ENCODE measurements around the gene KCTD11.
A peak's percentile ranks its signal among the peaks of the same experiment; 100 is the strongest.

KCTD11 gene

GRCh38 chr17:7313088-7313889 lies 38.7 kb upstream of the KCTD11 start:
- Histone ChIP-seq H3F3A (ENCODE audit: insufficient read depth, low read length) (peaks cover 23% of the 10 kb centered on the region), H3K4me3 (ENCODE audit: low read depth, low read length, poor library complexity, severe bottlenecking) (peak overlapping the region; percentile 99), H2AFZ (ENCODE audit: low read length) (no peak overlapping the region), H3K36me3 (ENCODE audit: insufficient read depth, low read length) (peaks cover 81% of the 10 kb centered on the region), H3K79me2 (ENCODE audit: insufficient read depth, low read length) (peaks cover 25% of the 10 kb centered on the region), H3K9me3 (ENCODE audit: low read length) (no peaks in the 10 kb centered on the region), H3K4me1 (ENCODE audit: insufficient read depth, low read length, severe bottlenecking) (peaks cover 57% of the 10 kb centered on the region), H3K27me3 (ENCODE audit: insufficient read depth, low read length) (no peaks in the 10 kb centered on the region), H3K9ac (ENCODE audit: low read length) (peak overlapping the region; percentile 5; the same call in 1 of the 2 replicates), H4K20me1 (ENCODE audit: insufficient read depth, low read length) (peaks cover 4% of the 10 kb centered on the region; the same call in 1 of the 2 replicates), H3K27ac (ENCODE audit: low read depth, low read length, poor library complexity, severe bottlenecking) (peak overlapping the region; percentile 42), H3K9me2 (ENCODE audit: low read depth, low read length) (no peaks in the 10 kb centered on the region), H3K4me2 (ENCODE audit: low read length) (peak overlapping the region; percentile 97; the same call in 1 of the 2 replicates)
- TF ChIP-seq CTCF (IDR thresholded peaks at IDR 0.05; ENCODE audit: low read length) (peak; percentile 4; the same call in 1 of the 2 replicates), EZH2 (IDR thresholded peaks at IDR 0.05; ENCODE audit: borderline replicate concordance, low read length) (no peak)

GRCh38 chr17:7313890-7314718 lies 37.9 kb upstream of the KCTD11 start:
- H3K9ac ChIP-seq (ENCODE audit: low read length), result peak overlapping the region; percentile 98
- H3K36me3 ChIP-seq (ENCODE audit: insufficient read depth, low read length), result peaks cover 82% of the 10 kb centered on the region
- H3K27ac ChIP-seq (ENCODE audit: low read depth, low read length, poor library complexity, severe bottlenecking), result peak overlapping the region; percentile 42
- H3K4me1 ChIP-seq (ENCODE audit: insufficient read depth, low read length, severe bottlenecking), result peaks cover 53% of the 10 kb centered on the region
- peak overlapping the region; percentile 99 for H3K4me3 ChIP-seq (ENCODE audit: low read depth, low read length, poor library complexity, severe bottlenecking)
- H4K20me1 ChIP-seq (ENCODE audit: insufficient read depth, low read length), result peaks cover 4% of the 10 kb centered on the region; the same call in 1 of the 2 replicates
- H3F3A ChIP-seq (ENCODE audit: insufficient read depth, low read length), result peaks cover 23% of the 10 kb centered on the region
- H3K27me3 ChIP-seq (ENCODE audit: insufficient read depth, low read length), result no peaks in the 10 kb centered on the region
- H3K4me2 ChIP-seq (ENCODE audit: low read length), result peak overlapping the region; percentile 97
- TF ChIP-seq EZH2 (IDR thresholded peaks at IDR 0.05; ENCODE audit: borderline replicate concordance, low read length) (no peak), CTCF (IDR thresholded peaks at IDR 0.05; ENCODE audit: low read length) (no peak)
- peaks cover 17% of the 10 kb centered on the region for H3K79me2 ChIP-seq (ENCODE audit: insufficient read depth, low read length)
- no peaks in the 10 kb centered on the region for H3K9me3 ChIP-seq (ENCODE audit: low read length)
- no peak overlapping the region for H2AFZ ChIP-seq (ENCODE audit: low read length)
- no peaks in the 10 kb centered on the region for H3K9me2 ChIP-seq (ENCODE audit: low read depth, low read length)

- Histone ChIP-seq H3F3A (ENCODE audit: insufficient read depth, low read length) (peaks cover 21% of the 10 kb centered on the region), H3K27ac (ENCODE audit: low read depth, low read length, poor library complexity, severe bottlenecking) (peak within 1 kb of the TSS; percentile 81), H3K4me1 (ENCODE audit: insufficient read depth, low read length, severe bottlenecking) (peaks cover 44% of the 10 kb centered on the region), H3K9me2 (ENCODE audit: low read depth, low read length) (no peaks in the 10 kb centered on the region), H2AFZ (ENCODE audit: low read length) (no peak within 1 kb of the TSS), H3K4me2 (ENCODE audit: low read length) (peak within 1 kb of the TSS; percentile 97), H3K9ac (ENCODE audit: low read length) (peak within 1 kb of the TSS; percentile 98), H3K36me3 (ENCODE audit: insufficient read depth, low read length) (peaks cover 76% of the 10 kb centered on the region), H4K20me1 (ENCODE audit: insufficient read depth, low read length) (peaks cover 4% of the 10 kb centered on the region; the same call in 1 of the 2 replicates), H3K9me3 (ENCODE audit: low read length) (no peaks in the 10 kb centered on the region), H3K79me2 (ENCODE audit: insufficient read depth, low read length) (peaks cover 8% of the 10 kb centered on the region; the same call in 1 of the 2 replicates), H3K4me3 (ENCODE audit: low read depth, low read length, poor library complexity, severe bottlenecking) (peak within 1 kb of the TSS; percentile 99), H3K27me3 (ENCODE audit: insufficient read depth, low read length) (no peaks in the 10 kb centered on the region)
- no peak for TF ChIP-seq CTCF (IDR thresholded peaks at IDR 0.05; ENCODE audit: low read length)
- no peak for TF ChIP-seq EZH2 (IDR thresholded peaks at IDR 0.05; ENCODE audit: borderline replicate concordance, low read length)
Measured at GRCh38 chr17:7314719-7315569, 37.0 kb upstream of the KCTD11 start, which contains the start of gene GPS2. Gene GPS2 (minus strand): TSS chr17:7315360. CDS start chr17:7315052, 308 bp downstream.
